Mesenchymal stem cell (in vitro differentiated cells and primary cell): ENCODE data around the gene ANKRD12.

Experiments
- DNase-seq: peaks from one replicate; pipeline ENCODE4 v3.0.0-alpha.2; 2013
- H2AFZ ChIP-seq: one replicate; pipeline ENCODE4 v1.6.1; 2013; ENCODE audit warnings: low read depth, mild to moderate bottlenecking, control low read depth, inconsistent platforms, low read length, moderate library complexity
- H2AK5ac ChIP-seq: 2 replicates; pipeline ENCODE4 v1.6.1; 2013; ENCODE audit warnings: low read length, moderate library complexity, mild to moderate bottlenecking, inconsistent platforms; ENCODE audit not compliant: severe bottlenecking
- H2BK120ac ChIP-seq: one replicate; pipeline ENCODE4 v1.6.1; 2013; ENCODE audit warnings: low read depth, mild to moderate bottlenecking, inconsistent platforms, low read length, moderate library complexity
- H2BK12ac ChIP-seq, 2 experiments: one replicate each; pipeline ENCODE4 v1.6.1; 2013; ENCODE audit warnings: inconsistent platforms in 2 of 2, low read length in 2 of 2, mild to moderate bottlenecking in 2 of 2, moderate library complexity in 2 of 2, control low read depth in 1 of 2
- H2BK15ac ChIP-seq: one replicate; pipeline ENCODE4 v1.6.1; 2013; ENCODE audit warnings: mild to moderate bottlenecking, low read depth, inconsistent platforms; ENCODE audit not compliant: poor library complexity, severe bottlenecking
- H2BK5ac ChIP-seq: 2 replicates; pipeline ENCODE4 v1.6.1; 2013; ENCODE audit warnings: low read depth, mild to moderate bottlenecking, low read length, control low read depth, inconsistent platforms; ENCODE audit not compliant: poor library complexity, severe bottlenecking
- H3K14ac ChIP-seq, 2 experiments: one replicate each; pipeline ENCODE4 v1.6.1; 2013; ENCODE audit warnings: inconsistent platforms in 2 of 2, low read length in 2 of 2, control low read depth in 1 of 2, mild to moderate bottlenecking in 1 of 2, moderate library complexity in 1 of 2
- H3K18ac ChIP-seq, 2 experiments: one replicate each; pipeline ENCODE4 v1.6.1; 2013; ENCODE audit warnings: inconsistent platforms in 2 of 2, low read length in 2 of 2, control low read depth in 1 of 2, low read depth in 1 of 2, mild to moderate bottlenecking in 1 of 2
- H3K23ac ChIP-seq, 2 experiments: one replicate each; pipeline ENCODE4 v1.6.1; 2013; ENCODE audit warnings: inconsistent platforms in 2 of 2, low read length in 2 of 2, mild to moderate bottlenecking in 2 of 2, moderate library complexity in 2 of 2, control low read depth in 1 of 2
- H3K27ac ChIP-seq: 2 replicates; pipeline ENCODE4 v1.5.1; 2013; ENCODE audit warnings: mild to moderate bottlenecking, moderate library complexity, low read length, control low read depth, inconsistent platforms; ENCODE audit not compliant: poor library complexity, severe bottlenecking
- H3K27me3 ChIP-seq, 2 experiments: 2 replicates each; pipeline versions ENCODE4 v1.6.1 to v1.7.0; 2013; ENCODE audit warnings: low read length in 2 of 2, mild to moderate bottlenecking in 2 of 2, moderate library complexity in 2 of 2, control low read depth in 1 of 2, inconsistent platforms in 1 of 2; ENCODE audit not compliant: control insufficient read depth in 1 of 2, insufficient read depth in 1 of 2
- H3K36me3 ChIP-seq, 2 experiments: 2 replicates each; pipeline versions ENCODE4 v1.6.1 to v1.7.0; 2013; ENCODE audit warnings: low read length in 2 of 2, control low read depth in 1 of 2, inconsistent platforms in 1 of 2, low read depth in 1 of 2, mild to moderate bottlenecking in 1 of 2; ENCODE audit not compliant: insufficient read depth in 2 of 2, control insufficient read depth in 1 of 2
- H3K4ac ChIP-seq, 2 experiments: one replicate each; pipeline ENCODE4 v1.6.1; 2013; ENCODE audit warnings: inconsistent platforms in 2 of 2, low read length in 2 of 2, mild to moderate bottlenecking in 2 of 2, moderate library complexity in 2 of 2, control low read depth in 1 of 2, low read depth in 1 of 2
- H3K4me1 ChIP-seq: 2 replicates; pipeline ENCODE4 v1.6.1; 2013; ENCODE audit warnings: low read depth, low read length, control low read depth; ENCODE audit not compliant: control insufficient read depth, insufficient read depth
- H3K4me2 ChIP-seq: 2 replicates; pipeline ENCODE4 v1.6.1; 2013; ENCODE audit warnings: low read length, mild to moderate bottlenecking, inconsistent platforms; ENCODE audit not compliant: poor library complexity, severe bottlenecking
- H3K4me3 ChIP-seq, 2 experiments: 2 replicates each; pipeline versions ENCODE4 v1.5.1 to v1.7.0; 2013; ENCODE audit warnings: low read length in 2 of 2, mild to moderate bottlenecking in 2 of 2, control low read depth in 1 of 2, low read depth in 1 of 2; ENCODE audit not compliant: insufficient read depth in 1 of 2
- H3K79me1 ChIP-seq: replicated peaks from 2 replicates; pipeline ENCODE4 v1.6.1; 2013; ENCODE audit warnings: mild to moderate bottlenecking, control low read depth, low read length, inconsistent platforms; ENCODE audit not compliant: poor library complexity, severe bottlenecking
- H3K9ac ChIP-seq: 2 replicates; pipeline ENCODE4 v1.7.0; 2013; ENCODE audit warnings: mild to moderate bottlenecking, low read length, moderate library complexity
- H3K9me3 ChIP-seq: 2 replicates; pipeline ENCODE4 v1.7.0; 2013; ENCODE audit warnings: mild to moderate bottlenecking, low read length; ENCODE audit not compliant: control insufficient read depth
- H4K8ac ChIP-seq: one replicate; pipeline ENCODE4 v1.6.1; 2013; ENCODE audit warnings: inconsistent platforms, mild to moderate bottlenecking, low read length, moderate library complexity
- H4K91ac ChIP-seq: one replicate; pipeline ENCODE4 v1.6.1; 2013; ENCODE audit warnings: mild to moderate bottlenecking, low read length, inconsistent platforms
- WGBS: methylation state at CpG from one replicate; pipeline ENCODE4 v1.1.7; 2013; ENCODE audit warnings: mixed read lengths; 5-methylcytosine and 5-hydroxymethylcytosine counted together

The ANKRD12 gene

GRCh38 chr18:9137168-9138066 lies 836 bp downstream of the ANKRD12 start:
- no peaks in the 10 kb centered on the region for H3K79me1 ChIP-seq
- H3K9me3 ChIP-seq: no peaks in the 10 kb centered on the region
- H3K27ac ChIP-seq: peak overlapping the region; percentile 47
- H2BK12ac ChIP-seq: no peak overlapping the region
- H3K4me1 ChIP-seq: peaks cover 12% of the 10 kb centered on the region
- H2AK5ac ChIP-seq: no peak overlapping the region
- WGBS: 1% methylated on average over 41 of the region's 95 CpGs
- peak overlapping the region; percentile 98 for H2BK5ac ChIP-seq
- H3K4me3 ChIP-seq: peak overlapping the region; percentile 98 to 99
- peak overlapping the region; percentile 99 for H4K91ac ChIP-seq
- peak overlapping the region in 1 of 2 experiments; percentile 98 for H3K14ac ChIP-seq
- DNase-seq: peak; percentile 97
- peak overlapping the region; percentile 91 for H2AFZ ChIP-seq
- H3K27me3 ChIP-seq: no peaks in the 10 kb centered on the region
- H3K4ac ChIP-seq: peak overlapping the region; percentile 81 to 86
- peak overlapping the region; percentile 96 to 100 for H3K18ac ChIP-seq
- H3K23ac ChIP-seq: peak overlapping the region in 1 of 2 experiments; percentile 94
- H3K4me2 ChIP-seq: peak overlapping the region; percentile 87
- peaks cover 3 to 33% of the 10 kb centered on the region in 2 experiments for H3K36me3 ChIP-seq
- peak overlapping the region; percentile 98 for H4K8ac ChIP-seq
- H3K9ac ChIP-seq: peak overlapping the region; percentile 100
- peak overlapping the region; percentile 99 for H2BK15ac ChIP-seq
- H2BK120ac ChIP-seq: peak overlapping the region; percentile 77

GRCh38 chr18:9139400-9140039 lies 2.9 kb downstream of the ANKRD12 start:
- H3K4me2 ChIP-seq: no peak overlapping the region
- no peaks in the 10 kb centered on the region for H3K9me3 ChIP-seq
- no peak overlapping the region for H3K23ac ChIP-seq
- H3K9ac ChIP-seq: peak overlapping the region; percentile 100
- no peaks in the 10 kb centered on the region for H3K79me1 ChIP-seq
- H3K4me3 ChIP-seq: peak overlapping the region in 1 of 2 experiments; percentile 99
- no peak for DNase-seq
- no peak overlapping the region for H2BK120ac ChIP-seq
- no peak overlapping the region for H4K8ac ChIP-seq
- no peak overlapping the region for H2BK15ac ChIP-seq
- no peak overlapping the region for H2BK5ac ChIP-seq
- peaks cover 10% of the 10 kb centered on the region for H3K4me1 ChIP-seq
- WGBS: 75% methylated on average over 3 of the region's 7 CpGs
- H2BK12ac ChIP-seq: no peak overlapping the region
- no peak overlapping the region for H3K18ac ChIP-seq
- H2AK5ac ChIP-seq: no peak overlapping the region
- no peak overlapping the region for H3K27ac ChIP-seq
- no peak overlapping the region for H3K4ac ChIP-seq
- H3K27me3 ChIP-seq: no peaks in the 10 kb centered on the region
- peaks cover 0 to 13% of the 10 kb centered on the region in 2 experiments for H3K36me3 ChIP-seq
- no peak overlapping the region for H3K14ac ChIP-seq
- H2AFZ ChIP-seq: no peak overlapping the region
- H4K91ac ChIP-seq: no peak overlapping the region

- no peak overlapping the region for H2BK15ac ChIP-seq
- no peak overlapping the region for H4K8ac ChIP-seq
- no peak overlapping the region for H2BK120ac ChIP-seq
- H3K36me3 ChIP-seq: peaks cover 0 to 8% of the 10 kb centered on the region in 2 experiments
- no peak overlapping the region for H3K4me2 ChIP-seq
- no peak overlapping the region for H3K27ac ChIP-seq
- no peak overlapping the region for H2AK5ac ChIP-seq
- WGBS: 93% methylated on average over 2 of the region's 2 CpGs
- H3K9me3 ChIP-seq: no peaks in the 10 kb centered on the region
- H3K18ac ChIP-seq: no peak overlapping the region
- no peak overlapping the region for H4K91ac ChIP-seq
- peak overlapping the region in 1 of 2 experiments; percentile 99 for H3K4me3 ChIP-seq
- H2BK12ac ChIP-seq: no peak overlapping the region
- H3K79me1 ChIP-seq: peaks cover 2% of the 10 kb centered on the region
- H3K4ac ChIP-seq: no peak overlapping the region
- peak overlapping the region; percentile 100 for H3K9ac ChIP-seq
- H2AFZ ChIP-seq: no peak overlapping the region
- peaks cover 7% of the 10 kb centered on the region for H3K4me1 ChIP-seq
- H3K23ac ChIP-seq: no peak overlapping the region
- no peak overlapping the region for H2BK5ac ChIP-seq
- H3K14ac ChIP-seq: no peak overlapping the region
- no peaks in the 10 kb centered on the region for H3K27me3 ChIP-seq
- no peak for DNase-seq
These were observed 3.8 kb downstream of the ANKRD12 start for GRCh38 chr18:9140381-9140780.

- Histone ChIP-seq H2AFZ (no peak overlapping the region), H3K23ac (no peak overlapping the region), H2AK5ac (no peak overlapping the region), H3K4me1 (peaks cover 3% of the 10 kb centered on the region), H3K36me3 (peaks cover 0 to 6% of the 10 kb centered on the region in 2 experiments), H4K91ac (no peak overlapping the region), H3K18ac (no peak overlapping the region), H3K4me3 (peak overlapping the region in 1 of 2 experiments; percentile 99), H3K9me3 (no peaks in the 10 kb centered on the region), H3K14ac (no peak overlapping the region), H3K4me2 (no peak overlapping the region), H2BK120ac (no peak overlapping the region), H2BK12ac (no peak overlapping the region), H2BK15ac (no peak overlapping the region), H3K27me3 (no peaks in the 10 kb centered on the region), H3K27ac (no peak overlapping the region), H3K9ac (peak overlapping the region; percentile 100), H2BK5ac (no peak overlapping the region), H4K8ac (no peak overlapping the region), H3K79me1 (peaks cover 2% of the 10 kb centered on the region), H3K4ac (no peak overlapping the region)
- 96% methylated on average over 2 of the region's 2 CpGs for WGBS
- DNase-seq: no peak
These were observed 4.4 kb downstream of the ANKRD12 start for GRCh38 chr18:9140984-9141383.
